HuH-7.5 (cell line): ENCODE measurements around the gene CA7.
"Not testable (repeated sequence)": the region's sequence is repeated elsewhere in the genome, so short reads cannot be mapped to it uniquely, and the experiment has no call there.

Experiments used
- DNase-seq: peaks from one replicate; pipeline ENCODE4 v3.0.0; 2011; ENCODE audit warnings: low spot score

The CA7 gene

DNA sequence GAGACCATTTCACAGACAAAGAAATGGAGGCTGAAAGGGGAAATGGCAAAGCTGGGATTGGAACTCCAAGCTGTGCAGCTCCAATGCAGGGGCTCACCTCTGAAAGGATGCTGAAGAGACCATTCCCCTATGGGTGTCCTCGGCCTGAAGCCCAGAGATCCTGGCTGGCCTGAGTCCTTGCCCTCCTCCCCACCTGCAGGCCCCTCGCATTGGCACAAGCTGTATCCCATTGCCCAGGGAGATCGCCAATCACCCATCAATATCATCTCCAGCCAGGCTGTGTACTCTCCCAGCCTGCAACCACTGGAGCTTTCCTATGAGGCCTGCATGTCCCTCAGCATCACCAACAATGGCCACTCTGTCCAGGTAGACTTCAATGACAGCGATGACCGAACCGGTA is 2.6 kb downstream of the CA7 start:
- DNase-seq = no peak

DNA sequence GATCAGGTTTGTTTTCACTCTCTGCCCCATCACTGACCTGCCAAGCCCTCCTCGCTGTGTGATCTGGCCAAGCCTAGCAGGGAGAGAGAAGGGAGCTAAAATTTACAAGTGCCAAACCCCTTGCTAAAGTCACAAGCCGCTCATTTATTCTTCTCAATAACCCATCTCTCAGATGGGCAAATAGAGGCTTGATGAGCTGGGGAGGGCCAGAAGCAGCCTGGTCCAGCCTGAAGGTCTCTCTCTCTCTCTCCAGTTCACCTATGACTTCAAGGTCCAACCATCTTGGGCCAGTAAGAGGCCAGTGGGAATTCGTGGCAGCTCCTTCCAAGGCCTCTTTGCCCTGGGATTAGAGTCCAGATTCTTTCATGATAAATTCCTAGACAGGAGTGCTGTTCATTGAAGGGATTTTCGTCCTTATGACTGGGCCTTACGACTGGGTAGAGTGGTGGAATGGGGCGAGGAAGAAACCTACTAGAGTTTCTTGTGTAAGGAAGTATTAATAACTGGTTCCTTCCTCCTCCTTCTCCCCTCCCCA is 3.4 kb downstream of the CA7 start:
- no peak for DNase-seq

DNA sequence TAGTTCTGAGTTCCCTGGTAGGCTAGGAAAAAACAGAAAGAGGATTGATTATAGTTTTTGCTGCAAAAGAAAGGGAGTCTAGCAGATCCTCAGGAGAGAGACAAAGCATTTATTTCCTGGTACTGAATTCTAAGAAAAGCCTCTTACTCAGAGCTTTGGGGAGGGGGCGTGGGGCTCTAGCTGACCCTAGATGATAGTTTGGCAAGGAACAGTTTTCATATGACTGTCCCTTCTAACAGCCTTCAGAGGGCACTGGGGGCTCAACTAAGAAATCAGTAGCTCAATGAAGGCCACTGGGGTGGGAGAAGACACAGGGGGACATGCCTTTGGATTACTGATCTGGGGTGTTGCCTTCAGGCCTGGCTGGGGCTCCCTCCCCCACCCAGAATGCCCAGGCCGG is 4.0 kb downstream of the CA7 start:
- no peak for DNase-seq

GRCh38 chr16:66849021-66849420 is 4.8 kb downstream of the CA7 start:
- no peak for DNase-seq

DNA sequence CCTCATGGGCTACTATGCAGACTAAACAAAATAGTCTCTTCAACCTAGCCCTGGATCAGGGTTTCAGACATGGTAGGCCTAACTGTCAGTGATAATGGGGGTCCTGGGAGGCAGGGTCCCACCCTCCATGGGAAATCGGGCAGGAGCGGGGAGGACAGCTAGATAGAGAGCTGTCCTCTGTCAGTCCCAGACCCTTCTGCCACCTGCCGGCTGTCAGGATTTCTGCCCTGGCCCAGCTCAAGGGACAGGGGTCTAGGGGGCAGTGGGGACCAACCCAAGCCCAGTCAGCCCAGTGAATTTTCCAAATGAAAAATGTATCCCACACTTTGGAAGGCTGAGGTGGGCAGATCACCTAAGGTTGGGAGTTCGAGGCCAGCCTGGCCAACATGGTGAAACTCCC is 5.3 kb downstream of the CA7 start:
- DNase-seq = no peak

DNA sequence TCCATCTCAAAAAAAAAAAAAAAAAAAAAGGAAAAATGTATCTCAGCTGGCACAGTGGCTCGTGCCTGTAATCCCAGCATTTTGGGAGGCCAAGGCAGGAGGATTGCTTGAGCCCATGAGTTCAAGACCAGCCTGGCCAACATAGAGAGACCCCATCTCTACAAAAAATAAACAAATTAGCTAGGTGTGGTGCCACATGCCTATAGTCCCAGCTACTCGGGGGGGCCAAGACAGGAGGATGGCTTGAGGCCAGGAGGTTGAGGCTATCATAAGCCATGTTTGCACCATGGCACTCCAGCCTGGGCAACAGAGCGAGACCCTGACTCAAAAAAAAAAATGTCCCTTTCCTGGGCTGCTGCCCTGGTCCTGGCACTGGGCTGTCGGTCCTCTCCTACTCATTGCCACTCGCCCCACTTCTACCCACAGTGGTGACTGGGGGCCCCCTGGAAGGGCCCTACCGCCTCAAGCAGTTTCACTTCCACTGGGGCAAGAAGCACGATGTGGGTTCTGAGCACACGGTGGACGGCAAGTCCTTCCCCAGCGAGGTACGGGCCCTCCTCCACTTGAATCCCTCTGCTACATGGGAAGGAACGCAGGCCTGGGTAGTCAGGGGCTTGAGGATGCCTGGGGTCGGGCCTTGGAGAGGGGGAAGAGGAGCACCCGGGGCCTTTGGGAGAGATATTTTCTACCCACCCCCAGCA is 6.1 kb downstream of the CA7 start:
- DNase-seq = no peak

DNA sequence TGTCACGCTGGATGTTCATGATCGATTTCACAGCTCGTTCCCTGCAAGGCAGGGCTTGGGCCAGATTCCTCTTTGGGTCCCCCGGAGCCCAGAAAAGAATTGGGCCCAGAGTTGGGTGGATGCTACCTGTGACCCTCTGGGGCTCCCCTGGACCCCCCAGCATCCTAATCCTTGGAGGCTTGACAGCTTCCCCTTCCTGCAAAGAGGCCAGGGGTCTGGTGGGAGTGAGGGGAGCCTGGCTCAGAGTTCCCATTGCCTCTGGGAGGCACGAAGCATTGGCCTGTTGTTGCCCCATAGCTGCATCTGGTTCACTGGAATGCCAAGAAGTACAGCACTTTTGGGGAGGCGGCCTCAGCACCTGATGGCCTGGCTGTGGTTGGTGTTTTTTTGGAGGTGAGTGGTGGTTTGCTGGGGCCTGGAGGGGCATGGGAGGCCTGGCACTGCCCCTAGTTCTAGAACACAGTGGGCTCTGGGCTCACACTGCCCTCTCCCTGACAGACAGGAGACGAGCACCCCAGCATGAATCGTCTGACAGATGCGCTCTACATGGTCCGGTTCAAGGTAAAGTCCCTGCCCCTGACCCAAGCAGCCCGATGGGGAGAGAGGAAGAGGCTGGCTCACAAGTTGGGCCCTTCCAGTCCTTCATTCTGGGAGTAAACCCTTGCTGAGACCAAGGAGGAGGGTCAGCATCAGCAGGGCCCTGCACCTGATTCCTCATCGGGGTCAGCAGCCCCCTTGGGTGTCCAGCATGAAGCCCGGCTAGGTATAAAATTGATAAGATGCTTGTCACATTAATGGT is 7.2 kb downstream of the CA7 start:
- no peak for DNase-seq

DNA sequence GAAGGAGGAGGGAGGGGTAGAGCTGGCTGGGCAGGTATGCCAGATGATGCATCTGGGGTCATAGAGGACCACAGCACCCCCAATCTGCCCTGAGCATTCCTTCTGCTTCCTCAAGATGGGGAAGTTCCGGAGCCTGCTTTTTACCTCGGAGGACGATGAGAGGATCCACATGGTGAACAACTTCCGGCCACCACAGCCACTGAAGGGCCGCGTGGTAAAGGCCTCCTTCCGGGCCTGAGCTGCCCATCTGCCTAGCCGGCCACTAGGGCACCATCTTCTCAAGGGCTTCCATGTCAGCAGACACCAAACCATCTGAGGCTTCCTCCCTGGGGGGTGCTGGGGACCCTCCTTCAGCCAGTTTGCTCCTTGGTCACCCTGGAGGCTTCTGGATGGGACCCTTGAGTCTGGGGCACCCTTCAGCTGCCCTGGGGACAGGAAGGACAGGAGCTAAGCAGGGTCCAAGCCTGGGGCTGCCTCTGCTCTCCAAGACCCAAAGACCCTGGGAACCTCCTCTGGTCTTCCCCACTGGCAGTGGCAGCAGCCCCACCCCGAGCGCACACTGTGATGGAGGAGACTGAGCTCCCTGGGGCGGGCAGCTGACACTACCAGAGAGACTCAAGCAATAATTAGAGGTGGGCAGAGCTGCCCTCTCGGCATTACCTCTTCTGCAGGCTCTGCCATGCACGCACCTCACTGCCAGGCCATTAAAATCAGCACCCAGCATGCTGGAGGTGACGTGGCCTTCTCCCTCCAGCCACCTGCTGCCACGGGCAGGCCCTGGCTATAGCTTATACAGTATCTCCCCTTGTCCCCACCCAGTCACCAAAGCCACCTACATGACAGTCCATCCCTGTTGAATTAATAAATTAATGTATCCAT is 9.3 kb downstream of the CA7 start:
- DNase-seq = no peak

DNA sequence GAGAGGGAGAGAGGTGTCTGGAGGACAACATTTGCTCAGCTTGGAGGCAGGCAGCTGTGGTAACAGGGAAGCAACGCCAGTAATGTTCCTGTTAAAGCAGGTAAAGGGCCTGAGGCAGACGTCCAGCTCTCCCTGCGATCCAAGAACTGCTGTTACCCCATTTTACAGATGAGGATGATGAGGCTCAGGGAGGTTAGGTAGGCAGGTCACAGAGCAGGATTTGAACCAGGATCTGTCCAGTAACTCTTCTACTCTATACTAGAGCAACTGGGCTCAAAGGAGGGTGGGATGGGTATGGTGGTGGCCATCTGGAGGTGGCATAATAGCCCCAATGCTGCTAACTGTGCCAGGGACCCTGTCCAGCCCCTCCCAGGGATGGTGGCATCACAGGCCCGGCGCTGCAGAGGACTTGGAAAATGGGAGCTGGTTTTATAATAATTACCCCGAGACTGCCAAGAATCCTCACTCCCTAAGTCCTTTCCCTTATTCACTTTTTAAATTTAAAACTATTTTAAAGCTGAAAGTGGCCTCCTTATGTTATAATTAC is 12.0 kb downstream of the CA7 start:
- DNase-seq = no peak

DNA sequence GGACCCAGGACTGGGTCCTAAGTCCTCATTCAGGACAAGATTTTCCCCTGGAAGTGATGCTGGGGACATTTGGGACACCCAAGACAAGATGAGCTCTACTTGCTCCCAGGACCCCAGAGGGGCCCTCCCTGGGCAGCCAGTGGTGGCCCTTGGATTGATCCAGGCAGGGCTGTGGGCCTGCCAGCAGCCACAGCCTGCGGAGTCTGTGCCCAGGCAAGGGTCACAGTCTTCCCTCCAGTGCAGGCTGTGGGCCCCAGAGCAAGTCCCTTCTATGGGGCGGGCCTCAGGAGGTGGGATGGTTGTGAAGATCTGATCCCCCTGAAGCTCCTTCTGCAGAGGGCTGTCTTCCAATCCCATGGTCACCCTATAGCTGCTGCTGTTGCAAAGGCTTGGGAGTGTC is 12.6 kb downstream of the CA7 start:
- no peak for DNase-seq

- no peak for DNase-seq
Measured at GRCh38 chr16:66857437-66857836, 13.2 kb downstream of the CA7 start.

DNA sequence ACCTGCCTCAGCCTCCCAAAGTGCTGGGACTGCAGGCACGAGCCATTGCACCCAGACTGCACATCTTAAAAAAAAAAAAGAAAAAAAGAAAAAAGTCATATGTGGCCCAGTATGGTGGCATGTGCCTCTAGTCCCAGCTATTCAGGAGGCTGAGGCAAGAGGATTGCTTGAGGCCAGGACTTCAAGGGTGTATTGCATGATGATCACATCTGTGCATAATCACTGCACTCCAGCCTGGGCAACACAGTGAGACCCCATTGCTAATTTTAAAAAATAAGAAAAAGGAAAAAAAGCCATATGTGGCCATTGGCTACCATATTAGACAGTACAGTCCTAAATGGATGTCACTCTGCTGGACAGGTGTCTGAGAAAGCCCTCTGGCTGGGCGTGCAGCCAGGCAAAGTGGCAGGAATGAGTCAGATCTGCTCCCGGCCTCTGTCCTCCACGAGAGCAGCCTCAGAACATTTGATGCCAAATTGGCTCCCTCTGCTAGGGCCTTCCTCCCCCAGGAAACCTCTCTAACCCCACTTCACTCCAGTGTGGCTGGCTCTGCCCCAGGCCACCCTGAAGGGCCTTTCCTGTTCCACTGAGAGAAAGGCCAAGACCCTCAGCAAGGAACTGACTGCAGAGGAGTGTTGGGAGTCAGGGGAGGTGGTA is 14.7 kb downstream of the CA7 start:
- no peak for DNase-seq

DNA sequence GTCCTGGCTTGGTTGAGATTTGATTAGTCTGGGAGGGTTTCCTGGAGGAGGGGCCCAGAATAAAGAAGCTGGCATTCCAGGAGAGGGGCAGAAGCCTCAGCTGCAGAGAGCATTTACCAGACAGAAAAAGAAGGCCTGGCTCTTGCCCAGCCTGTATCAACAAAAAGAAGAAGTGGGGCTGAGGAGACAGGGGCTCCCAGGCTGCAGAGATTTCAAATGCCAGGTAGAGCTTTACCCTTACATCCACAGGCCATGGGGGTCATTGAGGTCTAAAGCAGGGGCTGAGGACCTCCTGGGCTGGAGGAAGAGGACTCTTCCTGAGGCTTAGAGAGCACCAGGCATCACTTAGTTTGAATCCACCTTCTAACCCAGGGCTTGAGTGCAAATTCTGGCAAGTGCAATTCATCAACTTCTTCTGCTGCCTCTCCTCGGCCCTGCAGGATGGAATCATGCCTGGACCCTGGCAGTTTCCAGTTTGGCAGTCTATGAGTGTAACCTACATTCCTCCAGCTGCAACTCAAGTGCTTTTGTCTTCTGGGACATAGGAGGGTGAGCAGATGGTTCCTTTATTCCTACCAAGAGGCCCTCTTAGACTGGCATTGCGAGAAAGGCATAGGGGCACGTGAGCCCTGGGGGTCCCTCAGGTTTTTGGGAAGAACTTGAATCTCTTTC is 15.3 kb downstream of the CA7 start:
- no peak for DNase-seq

- DNase-seq = no peak
Measured at GRCh38 chr16:66862023-66862520, 17.9 kb downstream of the CA7 start.

- DNase-seq = no peak
Measured at GRCh38 chr16:66863707-66864106, 19.5 kb downstream of the CA7 start.

DNA sequence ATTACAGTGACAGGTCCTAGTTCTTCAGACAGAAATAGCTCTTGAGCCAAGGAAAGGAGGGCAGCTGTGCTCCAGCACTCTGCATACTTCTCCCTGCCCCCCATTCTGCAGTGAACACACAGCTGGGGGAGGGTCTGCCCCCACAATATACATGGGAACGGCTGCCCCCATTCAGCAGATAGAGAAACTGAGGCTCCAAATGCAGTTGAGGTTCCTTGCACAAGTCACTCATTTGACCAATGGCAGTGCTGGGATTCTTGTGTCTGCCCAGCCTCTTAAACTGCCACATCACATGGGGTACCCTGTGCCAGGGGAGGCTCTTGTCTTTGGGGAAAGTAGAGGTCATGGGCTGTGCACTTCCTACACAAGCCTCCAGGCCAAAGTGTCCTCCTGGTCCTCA is 25.2 kb downstream of the CA7 start:
- DNase-seq = no peak

- DNase-seq = not testable (repeated sequence)
Measured at GRCh38 chr16:66871363-66871762, 27.1 kb downstream of the CA7 start.

GRCh38 chr16:66871840-66872239 is 27.6 kb downstream of the CA7 start:
- DNase-seq = no peak

- no peak for DNase-seq
Measured at GRCh38 chr16:66872559-66872942, 28.3 kb downstream of the CA7 start.

DNA sequence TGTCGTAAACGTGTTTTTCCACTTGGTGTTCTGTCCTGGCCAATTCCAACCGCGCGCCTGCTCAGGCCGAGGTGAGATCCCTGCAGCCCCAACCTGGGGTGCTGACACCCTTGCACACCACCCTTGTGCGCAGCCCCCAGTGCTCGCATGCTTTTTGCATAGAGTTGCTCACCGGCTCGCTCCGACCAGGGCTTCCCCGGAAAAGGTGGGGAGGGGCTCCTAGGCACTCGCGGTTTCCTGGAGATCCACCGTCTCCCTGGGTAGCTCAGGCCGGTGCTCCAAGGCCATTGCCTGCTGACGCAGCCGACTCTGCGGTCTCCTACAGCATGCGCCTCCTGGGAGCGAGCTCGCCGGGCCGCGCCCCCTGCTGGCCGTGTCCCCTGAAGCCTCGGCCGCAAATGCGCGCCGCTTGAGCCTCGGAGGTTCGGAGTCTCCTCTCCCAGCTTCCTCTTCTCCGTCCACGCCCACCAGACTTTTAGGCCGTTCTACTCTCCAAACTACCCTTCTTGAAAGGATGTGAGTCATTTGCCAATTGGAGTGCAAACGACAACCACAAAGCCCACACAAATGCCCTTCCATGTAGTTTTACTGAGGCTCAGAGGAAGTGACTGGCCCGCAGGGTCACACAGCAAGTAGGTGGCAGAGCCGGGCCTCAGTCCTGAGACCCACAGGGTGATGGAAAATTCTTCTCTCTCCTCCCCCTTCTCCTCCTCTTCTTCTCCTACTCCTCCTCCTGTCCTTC is 28.9 kb downstream of the CA7 start:
- peak; percentile 61 for DNase-seq
